ENCODE measurements around the gene ARSJ. TPM values are rescaled to one million over a fixed set of nuclear protein-coding genes. Genes with fewer than 3 reads are reported as not detected.

ARSJ gene
- polyA plus RNA-seq, 1 experiment: 43.8 TPM

DNA sequence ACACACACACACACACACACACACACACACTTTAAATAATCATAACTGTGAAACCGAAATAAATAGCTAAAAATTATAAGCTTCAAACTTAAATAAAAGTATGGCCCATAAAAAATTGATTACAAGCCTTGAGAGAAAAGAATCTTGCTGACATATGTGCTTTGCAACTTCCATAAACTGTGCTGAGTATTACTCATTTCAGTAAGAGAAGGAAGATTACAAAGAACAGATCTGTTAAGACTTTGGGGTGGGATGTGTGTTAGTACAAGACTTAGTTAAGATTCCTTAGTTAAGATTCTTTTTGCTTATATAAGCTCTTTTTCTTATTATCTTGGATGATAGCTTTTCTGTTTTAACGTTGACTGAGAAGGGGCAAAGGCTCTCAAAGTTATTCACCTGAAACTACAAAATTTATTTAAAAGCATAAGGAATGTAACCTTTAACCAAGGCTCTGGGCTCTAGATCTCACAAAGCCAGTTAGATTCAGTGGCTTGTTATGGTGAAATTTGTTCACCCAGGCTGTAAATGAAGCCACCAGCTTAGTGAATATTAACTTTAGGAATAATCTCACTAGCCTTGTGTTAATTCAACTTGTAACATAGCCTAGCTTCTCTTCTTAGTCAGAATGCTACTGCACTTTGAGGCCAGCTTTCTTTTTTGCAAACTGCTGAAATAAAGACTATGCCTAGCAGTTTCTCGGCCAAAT, 58.2 kb downstream of the ARSJ start:
- H3K4me3 ChIP-seq (ENCODE audit: low read depth, low read length): no peak overlapping the region
- TF ChIP-seq, protein P1, sequence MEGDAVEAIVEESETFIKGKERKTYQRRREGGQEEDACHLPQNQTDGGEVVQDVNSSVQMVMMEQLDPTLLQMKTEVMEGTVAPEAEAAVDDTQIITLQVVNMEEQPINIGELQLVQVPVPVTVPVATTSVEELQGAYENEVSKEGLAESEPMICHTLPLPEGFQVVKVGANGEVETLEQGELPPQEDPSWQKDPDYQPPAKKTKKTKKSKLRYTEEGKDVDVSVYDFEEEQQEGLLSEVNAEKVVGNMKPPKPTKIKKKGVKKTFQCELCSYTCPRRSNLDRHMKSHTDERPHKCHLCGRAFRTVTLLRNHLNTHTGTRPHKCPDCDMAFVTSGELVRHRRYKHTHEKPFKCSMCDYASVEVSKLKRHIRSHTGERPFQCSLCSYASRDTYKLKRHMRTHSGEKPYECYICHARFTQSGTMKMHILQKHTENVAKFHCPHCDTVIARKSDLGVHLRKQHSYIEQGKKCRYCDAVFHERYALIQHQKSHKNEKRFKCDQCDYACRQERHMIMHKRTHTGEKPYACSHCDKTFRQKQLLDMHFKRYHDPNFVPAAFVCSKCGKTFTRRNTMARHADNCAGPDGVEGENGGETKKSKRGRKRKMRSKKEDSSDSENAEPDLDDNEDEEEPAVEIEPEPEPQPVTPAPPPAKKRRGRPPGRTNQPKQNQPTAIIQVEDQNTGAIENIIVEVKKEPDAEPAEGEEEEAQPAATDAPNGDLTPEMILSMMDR (IDR thresholded peaks at IDR 0.05; ENCODE audit: low read depth, low read length): no peak
- no peaks in the 10 kb centered on the region for H3K9me3 ChIP-seq (ENCODE audit: control insufficient read depth, insufficient read depth, low read length)
- no peaks in the 10 kb centered on the region for H3K27me3 ChIP-seq (ENCODE audit: control insufficient read depth, insufficient read depth, low read length)
- ChIA-PET POLR2A (interaction anchor here (0.5 kb wide), 1 partner anchor 100 kb away, joined by 3 read pairs; no protein-coding TSS in a partner anchor), CTCF (interaction anchor here (0.5 to 0.9 kb wide), 7 partner anchors 10 to 526 kb away, joined by 3 to 5 read pairs (median 3); no protein-coding TSS in a partner anchor)
- no peak overlapping the region for H3K27ac ChIP-seq (ENCODE audit: low read depth, low read length)
- DNase-seq (ENCODE audit: low read depth, low spot score): no peak

GRCh38 chr4:113919611-113920010, 59.8 kb downstream of the ARSJ start:
- Histone ChIP-seq H3K9me3 (ENCODE audit: control insufficient read depth, insufficient read depth, low read length) (no peaks in the 10 kb centered on the region), H3K27me3 (ENCODE audit: control insufficient read depth, insufficient read depth, low read length) (no peaks in the 10 kb centered on the region), H3K4me3 (ENCODE audit: low read depth, low read length) (no peak overlapping the region), H3K27ac (ENCODE audit: low read depth, low read length) (peak overlapping the region; percentile 25)
- POLR2A ChIA-PET: no interaction called here
- no peak for DNase-seq (ENCODE audit: low read depth, low spot score)
- TF ChIP-seq, protein P1 (IDR thresholded peaks at IDR 0.05; ENCODE audit: low read depth, low read length): no peak
- CTCF ChIA-PET: interaction anchor here (1.2 kb wide), 1 partner anchor 261 kb away, joined by 5 read pairs; no protein-coding TSS in a partner anchor

GRCh38 chr4:113919145-113919544, 60.3 kb downstream of the ARSJ start:
- TF ChIP-seq, protein P1 (IDR thresholded peaks at IDR 0.05; ENCODE audit: low read depth, low read length): no peak
- no peaks in the 10 kb centered on the region for H3K9me3 ChIP-seq (ENCODE audit: control insufficient read depth, insufficient read depth, low read length)
- no peak for DNase-seq (ENCODE audit: low read depth, low spot score)
- H3K27me3 ChIP-seq (ENCODE audit: control insufficient read depth, insufficient read depth, low read length): no peaks in the 10 kb centered on the region
- peak overlapping the region; percentile 25 for H3K27ac ChIP-seq (ENCODE audit: low read depth, low read length)
- ChIA-PET POLR2A (no interaction called here), CTCF (interaction anchor here (1.2 kb wide), 1 partner anchor 261 kb away, joined by 5 read pairs; no protein-coding TSS in a partner anchor)
- no peak overlapping the region for H3K4me3 ChIP-seq (ENCODE audit: low read depth, low read length)

- TF ChIP-seq, protein P1 (IDR thresholded peaks at IDR 0.05; ENCODE audit: low read depth, low read length): no peak
- ChIA-PET CTCF (no interaction called here), POLR2A (no interaction called here)
- no peak for DNase-seq (ENCODE audit: low read depth, low spot score)
- Histone ChIP-seq H3K9me3 (ENCODE audit: control insufficient read depth, insufficient read depth, low read length) (no peaks in the 10 kb centered on the region), H3K27me3 (ENCODE audit: control insufficient read depth, insufficient read depth, low read length) (no peaks in the 10 kb centered on the region), H3K4me3 (ENCODE audit: low read depth, low read length) (no peak overlapping the region), H3K27ac (ENCODE audit: low read depth, low read length) (no peak overlapping the region)
Observed at GRCh38 chr4:113908829-113909228, 70.6 kb downstream of the ARSJ start.

GRCh38 chr4:113907559-113907958, 71.9 kb downstream of the ARSJ start:
- ChIA-PET POLR2A (interaction anchor here (0.6 kb wide), 1 partner anchor 19 kb away, joined by 3 read pairs; no protein-coding TSS in a partner anchor), CTCF (no interaction called here)
- Histone ChIP-seq H3K4me3 (ENCODE audit: low read depth, low read length) (no peak overlapping the region), H3K27ac (ENCODE audit: low read depth, low read length) (no peak overlapping the region), H3K27me3 (ENCODE audit: control insufficient read depth, insufficient read depth, low read length) (no peaks in the 10 kb centered on the region), H3K9me3 (ENCODE audit: control insufficient read depth, insufficient read depth, low read length) (no peaks in the 10 kb centered on the region)
- no peak for DNase-seq (ENCODE audit: low read depth, low spot score)
- TF ChIP-seq, protein P1 (IDR thresholded peaks at IDR 0.05; ENCODE audit: low read depth, low read length): no peak
